K562 (cell line): ENCODE measurements around the gene MARCO. TPM values are rescaled to one million over a fixed set of nuclear protein-coding genes. Genes with fewer than 3 reads are reported as not detected.

Experiments
- ARID1B ChIP-seq: fragments of 450-650 bp; IDR thresholded peaks from 2 replicates; pipeline ENCODE4 v1.6.1; 2016; ENCODE audit warnings: antibody characterized with exemption, mild to moderate bottlenecking, inconsistent platforms
- CBX1 ChIP-seq: sonication (generic); IDR thresholded peaks from 2 replicates; pipeline ENCODE4 v1.6.1; 2016; ENCODE audit warnings: antibody characterized with exemption, low read depth, mild to moderate bottlenecking
- HDAC1 ChIP-seq, 2 experiments: fragments of 450-650 bp; IDR thresholded peaks; 2 replicates each; pipeline ENCODE4 v1.6.1; 2016 to 2017; ENCODE audit warnings: inconsistent platforms in 1 of 2, mild to moderate bottlenecking in 1 of 2, moderate library complexity in 1 of 2
- HOMEZ ChIP-seq: fragments of 250-450 bp; sonication (Bioruptor Pico); IDR thresholded peaks from 2 replicates; pipeline ENCODE4 v1.4.0; 2020; ENCODE audit warnings: mild to moderate bottlenecking, moderate library complexity
- RNF219 ChIP-seq: fragments of 250-450 bp; sonication (Bioruptor Pico); IDR thresholded peaks from 2 replicates; pipeline ENCODE4 v1.5.0; 2022; ENCODE audit warnings: mild to moderate bottlenecking
- SMARCA4 ChIP-seq: fragments of 450-650 bp; IDR thresholded peaks from 2 replicates; pipeline ENCODE4 v1.6.1; 2016
- SMARCC2 ChIP-seq: fragments of 450-650 bp; IDR thresholded peaks from 2 replicates; pipeline ENCODE4 v1.6.1; 2017; ENCODE audit warnings: antibody characterized with exemption, moderate library complexity, mild to moderate bottlenecking, low read depth
- TCF7L2 ChIP-seq: fragments of 150-350 bp; IDR thresholded peaks from 2 replicates; pipeline ENCODE4 v1.6.1; 2016; ENCODE audit warnings: low read depth, mild to moderate bottlenecking, low read length, moderate library complexity
- ZNF217 ChIP-seq: sonication (generic); formaldehyde crosslinking; IDR thresholded peaks from 2 replicates; pipeline ENCODE4 v1.8.0; 2022; ENCODE audit warnings: mild to moderate bottlenecking, missing genetic modification reagents
- polyA plus RNA-seq, 8 experiments: library from polyadenylated mRNA; depleted of rRNA in 4 of 8; stranded (reverse) in 5 of 8; unstranded in 3 of 8; fragments of >200 nt; fragmentation: Nextera tagmentation in 2 of 8; fragmentation: Illumina TruSeq in 1 of 8; extraction: Ambion mirVana in 2 of 8; extraction: Trizol in 1 of 8; gene quantifications; 2 replicates each; pipeline versions ENCODE4 v1.2.1 to v1.2.3, GENCODE V29; 2011 to 2014; ENCODE audit warnings: inconsistent platforms in 1 of 8, missing spikeins in 1 of 8
- total RNA-seq, 7 experiments: library from RNA; depleted of rRNA in 6 of 7; stranded (reverse); fragments of >200 nt in 6 of 7; fragmentation: Illumina TruSeq in 2 of 7; extraction: Trizol in 2 of 7; gene quantifications; 2 replicates each; pipeline versions ENCODE4 v1.2.1 to v1.2.3, GENCODE V29; 2011 to 2021; ENCODE audit warnings: low replicate concordance in 1 of 7

The MARCO gene
- total and polyA plus RNA-seq, 9 of the 15 experiments (the other 6 are each of a cell fraction or from before 2014, with no cell fraction given): 0.31 TPM; not detected in 8

GRCh38 chr2:119009110-119009509 is 67.1 kb downstream of the MARCO start (continued):
- TF ChIP-seq RNF219 (CRISPR knock-in tag) (no peak), ZNF217 (CRISPR knock-in tag) (no peak), SMARCC2 (no peak), CBX1 (no peak), TCF7L2 (no peak), HOMEZ (CRISPR knock-in tag) (no peak), SMARCA4 (no peak), HDAC1 (IDR thresholded peaks at IDR 0.05) (no peak), ARID1B (no peak)
